HG03521 (cell line): Measurements from ENCODE around the gene SSB.
"Not testable (repeated sequence)": the region's sequence is repeated elsewhere in the genome, so short reads cannot be mapped to it uniquely, and the experiment has no call there.

Experiments used
- ATAC-seq: cut with Tn5 transposase; IDR thresholded peaks from one replicate; pipeline ENCODE4 v1.9.1; 2021; ENCODE audit warnings: mild to moderate bottlenecking, moderate library complexity; ENCODE audit not compliant: unreplicated experiment

Gene SSB

GRCh38 chr2:169781249-169782013 lies 17.2 kb upstream of the SSB start:
- ATAC-seq, result no peak

GRCh38 chr2:169782513-169782912 lies 16.2 kb upstream of the SSB start:
- ATAC-seq, result no peak

- ATAC-seq, result no peak
Measured at GRCh38 chr2:169790581-169790980, 8.1 kb upstream of the SSB start.

DNA sequence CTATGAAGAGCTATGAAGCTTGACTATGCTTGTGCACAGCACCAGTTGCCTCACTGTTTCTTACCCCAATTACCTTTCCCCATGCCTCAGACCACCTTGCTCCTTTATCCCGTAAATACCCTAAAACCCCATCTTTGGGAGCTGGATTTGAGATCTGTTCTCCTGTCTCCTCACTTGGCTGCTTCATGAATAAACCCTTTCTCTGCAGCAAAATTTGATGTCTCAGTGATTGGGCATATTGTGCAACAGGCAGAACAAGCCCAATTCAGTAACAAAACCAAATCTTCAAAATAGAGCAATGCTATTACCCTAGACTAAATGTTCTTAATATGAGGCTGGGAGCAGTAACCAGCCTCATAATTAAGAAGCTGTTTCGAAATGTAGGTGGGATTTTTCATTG lies 3.5 kb upstream of the SSB start:
- no peak for ATAC-seq

GRCh38 chr2:169796441-169796840 lies 2.2 kb upstream of the SSB start:
- no peak for ATAC-seq

DNA sequence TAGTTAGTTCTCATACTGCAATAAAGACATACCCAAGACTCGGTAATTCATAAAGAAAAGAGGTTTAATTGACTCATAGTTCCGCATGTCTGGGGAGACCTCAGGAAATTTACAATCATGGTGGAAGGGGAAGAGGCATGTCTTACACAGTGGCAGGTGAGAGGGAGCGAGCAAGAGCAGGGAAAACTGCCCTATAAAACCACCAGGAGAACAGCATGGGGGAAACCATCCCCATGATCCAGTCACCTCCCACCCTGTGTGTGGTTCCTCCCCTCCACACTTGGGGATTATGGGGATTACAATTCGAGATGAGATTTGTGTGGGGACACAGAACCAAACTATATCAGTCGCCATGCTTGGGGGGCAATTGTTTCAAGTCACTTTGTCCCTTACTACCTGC lies 1.1 kb upstream of the SSB start:
- ATAC-seq, result no peak

DNA sequence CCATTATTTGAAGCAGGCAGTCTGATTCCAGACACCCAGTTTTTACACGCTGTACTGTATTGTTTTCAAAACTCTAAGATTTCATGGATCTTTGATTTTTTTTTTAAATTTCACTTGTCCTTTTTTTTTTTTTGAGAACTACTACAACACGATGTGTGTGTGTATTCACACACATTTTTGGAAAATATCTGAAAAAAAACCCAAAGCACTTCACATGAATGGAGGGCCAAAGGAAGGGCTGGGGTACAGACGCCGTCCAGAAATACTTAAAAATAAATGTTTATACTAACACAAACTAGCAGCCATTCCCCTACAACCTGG lies 314 bp upstream of the SSB start:
- no peak for ATAC-seq

DNA sequence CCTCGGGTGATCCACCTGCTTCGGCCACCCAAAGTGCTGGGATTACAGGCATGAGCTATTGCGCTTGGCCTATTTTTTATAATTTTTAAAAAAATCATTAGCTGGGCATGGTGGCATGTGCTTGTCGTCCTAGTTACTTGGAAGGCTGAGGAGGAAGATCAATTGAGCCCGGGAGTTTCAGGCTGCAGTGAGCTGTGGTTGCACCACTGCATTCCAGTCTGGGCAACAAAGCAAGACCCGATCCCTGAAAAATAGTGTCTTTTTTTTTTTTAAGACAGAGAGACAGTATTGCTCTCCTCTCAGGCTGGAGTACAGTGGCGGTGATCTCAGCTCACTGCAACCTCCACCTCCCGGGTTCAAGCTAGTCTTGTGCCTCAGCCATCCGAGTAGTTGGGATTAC lies 4.8 kb downstream of the SSB start:
- ATAC-seq, result no peak

- no peak for ATAC-seq
Measured at GRCh38 chr2:169806586-169806985, 7.9 kb downstream of the SSB start.

GRCh38 chr2:169808221-169808620 lies 9.6 kb downstream of the SSB start:
- ATAC-seq, result no peak

- ATAC-seq, result no peak
Measured at GRCh38 chr2:169815849-169816248, 17.2 kb downstream of the SSB start.

GRCh38 chr2:169816961-169817360 lies 18.3 kb downstream of the SSB start:
- not testable (repeated sequence) for ATAC-seq

GRCh38 chr2:169817369-169817768 lies 18.7 kb downstream of the SSB start:
- not testable (repeated sequence) for ATAC-seq

- no peak for ATAC-seq
Measured at GRCh38 chr2:169818241-169818640, 19.6 kb downstream of the SSB start.

- ATAC-seq, result no peak
Measured at GRCh38 chr2:169819106-169819505, 20.4 kb downstream of the SSB start.

- ATAC-seq, result not testable (repeated sequence)
Measured at GRCh38 chr2:169820101-169820500, 21.4 kb downstream of the SSB start.

GRCh38 chr2:169822036-169822435 lies 23.4 kb downstream of the SSB start:
- no peak for ATAC-seq

DNA sequence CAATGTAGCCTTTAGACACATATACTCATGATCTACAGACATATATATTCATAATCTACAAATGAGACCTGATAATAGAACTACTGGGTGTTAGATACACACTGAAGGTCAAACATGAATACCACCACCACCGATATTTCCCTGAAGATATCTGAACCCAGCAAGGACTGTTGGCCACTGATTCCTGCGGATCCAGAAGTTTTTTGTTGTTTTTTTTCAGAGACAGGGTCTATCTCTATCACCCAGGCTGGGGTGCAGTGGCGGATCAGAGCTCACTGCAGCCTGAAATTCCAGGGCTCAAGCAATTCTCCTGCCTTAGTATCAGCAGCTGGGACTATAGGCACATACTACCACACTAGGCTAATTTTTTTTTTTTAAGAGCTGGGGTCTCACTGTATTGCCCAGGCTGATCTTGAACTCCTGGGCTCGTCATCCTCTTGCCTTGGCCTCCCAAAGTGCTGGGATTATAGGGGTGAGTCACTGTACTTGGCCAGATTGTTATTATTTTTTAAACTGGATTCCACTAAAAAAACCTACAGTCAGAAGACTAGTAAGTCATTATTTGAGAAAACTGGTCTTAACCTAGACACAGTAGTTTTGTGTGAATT lies 24.2 kb downstream of the SSB start:
- no peak for ATAC-seq

DNA sequence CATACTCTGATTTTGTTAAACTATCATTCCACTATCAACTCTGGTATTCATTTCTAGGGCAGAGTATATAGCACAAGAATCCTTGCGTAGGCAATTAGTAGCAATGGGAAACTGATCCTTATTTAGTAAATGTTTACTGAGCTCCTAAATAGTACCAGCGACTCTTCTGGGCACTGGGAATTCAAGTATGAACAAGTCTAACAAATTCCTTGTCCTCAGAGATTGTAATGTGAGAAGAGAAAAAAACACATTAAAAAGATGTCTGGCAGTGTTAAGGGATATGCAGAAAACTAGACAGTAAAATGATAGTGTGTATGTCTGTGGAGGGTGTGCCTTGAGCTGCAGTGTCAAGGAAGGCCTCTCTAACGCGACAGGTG lies 25.3 kb downstream of the SSB start:
- ATAC-seq, result no peak

DNA sequence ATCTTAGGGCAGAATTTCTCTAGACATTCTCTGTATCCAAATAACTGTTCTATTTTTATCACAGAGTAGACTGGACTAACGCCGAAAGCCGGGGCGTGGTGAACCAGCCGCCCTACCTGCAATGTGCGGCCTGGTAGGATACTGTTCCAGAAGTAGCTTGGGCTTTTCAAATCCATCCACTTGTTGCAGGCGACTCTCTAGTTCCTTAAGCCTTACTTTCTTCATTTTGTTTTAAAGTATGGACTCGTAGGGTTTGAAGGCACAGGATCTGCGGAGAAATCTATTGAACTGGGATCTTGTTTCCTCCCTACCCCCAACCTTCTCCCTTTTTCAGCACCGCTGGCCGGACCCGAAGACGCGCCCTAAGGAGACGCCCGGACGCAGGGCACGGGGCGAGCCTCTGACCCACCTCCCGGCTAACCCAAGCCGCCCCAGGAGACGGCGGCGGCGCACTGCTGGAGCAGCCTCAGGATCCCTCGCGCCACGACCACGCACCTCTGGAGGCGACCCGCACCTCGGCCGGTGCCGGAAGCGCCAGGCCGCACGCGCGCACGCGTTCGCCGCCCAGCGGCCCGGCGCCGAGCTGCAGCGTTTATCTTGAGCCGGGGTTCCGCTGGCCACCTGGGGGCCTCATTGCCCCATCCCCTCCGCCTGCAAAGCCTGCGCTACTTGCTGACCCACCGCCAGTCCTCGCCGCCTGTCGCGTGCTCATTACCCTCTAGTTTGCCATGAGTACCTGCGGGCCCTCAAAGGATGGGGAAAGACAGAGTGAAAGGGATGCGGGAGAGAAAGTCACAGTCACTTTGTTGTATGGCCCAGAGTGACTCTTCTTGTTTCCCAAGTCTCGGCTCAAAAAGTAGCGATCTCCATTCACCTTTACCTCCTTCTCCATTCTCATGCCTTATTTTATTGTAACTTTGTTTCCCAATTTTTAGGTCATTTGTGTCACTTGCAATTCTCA lies 26.0 kb downstream of the SSB start, which contains the start of gene METTL5:
METTL5 (minus strand) TSS at position 533 of the 961 bp plus-strand sequence; CDS start at position 225, 308 bp downstream.
- ATAC-seq, result peak; percentile 50

GRCh38 chr2:169827272-169828140 lies 28.8 kb downstream of the SSB start, which contains the start of gene UBR3:
Gene UBR3 (plus strand): TSS chr2:169827454. CDS start chr2:169827508, 54 bp downstream.
- peak; percentile 80 for ATAC-seq
